Fibroblast of skin of left biceps (primary cell): ENCODE measurements around the gene UBE2D2.

ENCODE experiments used
- DNase-seq, 2 experiments: peaks; one replicate each; pipeline ENCODE4 v3.0.0-alpha.2; 2013; ENCODE audit warnings: low read depth in 2 of 2

UBE2D2 gene

GRCh38 chr5:139648205-139649081 lies 87.3 kb downstream of the UBE2D2 start, which contains the start of gene CXXC5:
Gene CXXC5 (plus strand): TSS chr5:139648349. CDS start chr5:139680524, 32,175 bp downstream.
- peak; percentile 67 to 68 for DNase-seq

DNA sequence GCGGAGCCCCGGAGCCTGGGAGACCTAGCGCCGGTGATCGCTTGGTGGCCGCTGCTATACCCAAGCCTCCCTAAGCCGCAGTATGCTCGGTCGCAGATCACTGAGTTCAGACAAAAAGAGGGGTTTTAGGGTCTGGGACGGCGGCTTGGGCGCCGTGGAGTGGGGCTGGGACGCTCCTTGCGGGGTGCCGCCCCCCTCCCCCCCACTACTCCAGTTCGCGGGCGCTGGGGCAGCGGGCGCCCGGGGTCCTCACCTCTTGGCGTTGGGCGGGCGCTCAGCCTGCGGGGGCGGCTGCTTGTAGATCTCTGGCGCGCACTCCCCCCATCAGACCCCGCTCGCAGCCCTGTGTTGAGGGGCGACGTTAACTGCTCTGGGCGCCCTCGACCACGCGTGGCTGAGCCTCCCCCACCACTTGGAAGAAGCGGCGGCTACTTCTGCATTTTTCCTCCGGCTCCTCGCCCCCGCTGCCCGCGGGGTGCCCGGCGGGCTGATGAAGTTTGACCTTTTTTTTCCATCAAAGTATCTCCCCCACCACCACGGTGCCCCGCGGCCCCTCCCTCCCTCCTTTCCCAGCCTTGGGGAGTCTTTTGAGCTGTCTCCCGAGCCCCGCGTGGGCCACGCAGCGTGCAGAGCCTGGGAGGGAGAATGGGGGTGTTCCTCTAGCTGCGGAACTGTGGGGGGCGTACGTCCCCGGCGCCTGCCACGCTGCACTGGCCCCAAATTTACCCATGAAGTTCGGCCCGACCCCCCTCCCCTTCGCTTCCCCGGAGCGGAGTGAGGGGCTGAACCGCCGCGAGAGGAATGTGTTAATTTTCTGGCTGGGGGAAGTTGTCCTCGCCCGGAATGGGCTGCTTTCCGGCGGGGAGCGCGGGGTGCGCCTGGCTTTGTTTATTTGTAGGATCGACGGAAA lies 88.2 kb downstream of the UBE2D2 start:
- no peak for DNase-seq

GRCh38 chr5:139650031-139650688 lies 89.0 kb downstream of the UBE2D2 start:
- no peak for DNase-seq

DNA sequence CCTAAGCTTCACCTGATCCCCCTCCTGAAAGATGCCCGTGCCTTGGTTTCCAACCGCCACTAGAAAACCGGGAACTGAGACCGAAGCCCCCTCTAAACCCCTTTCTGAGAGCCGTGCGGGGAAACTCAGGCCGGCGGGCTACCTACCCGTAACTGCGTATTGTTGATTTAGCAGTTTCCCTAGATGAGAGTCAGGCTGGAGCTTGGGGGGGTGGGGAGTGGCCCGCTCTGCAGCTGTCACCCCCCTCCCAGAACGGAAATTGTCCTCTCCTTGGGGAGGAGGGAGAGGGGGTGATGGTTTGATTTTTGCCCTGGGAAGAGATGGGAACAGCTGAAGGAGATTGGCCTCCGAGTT lies 89.5 kb downstream of the UBE2D2 start:
- DNase-seq = no peak

DNA sequence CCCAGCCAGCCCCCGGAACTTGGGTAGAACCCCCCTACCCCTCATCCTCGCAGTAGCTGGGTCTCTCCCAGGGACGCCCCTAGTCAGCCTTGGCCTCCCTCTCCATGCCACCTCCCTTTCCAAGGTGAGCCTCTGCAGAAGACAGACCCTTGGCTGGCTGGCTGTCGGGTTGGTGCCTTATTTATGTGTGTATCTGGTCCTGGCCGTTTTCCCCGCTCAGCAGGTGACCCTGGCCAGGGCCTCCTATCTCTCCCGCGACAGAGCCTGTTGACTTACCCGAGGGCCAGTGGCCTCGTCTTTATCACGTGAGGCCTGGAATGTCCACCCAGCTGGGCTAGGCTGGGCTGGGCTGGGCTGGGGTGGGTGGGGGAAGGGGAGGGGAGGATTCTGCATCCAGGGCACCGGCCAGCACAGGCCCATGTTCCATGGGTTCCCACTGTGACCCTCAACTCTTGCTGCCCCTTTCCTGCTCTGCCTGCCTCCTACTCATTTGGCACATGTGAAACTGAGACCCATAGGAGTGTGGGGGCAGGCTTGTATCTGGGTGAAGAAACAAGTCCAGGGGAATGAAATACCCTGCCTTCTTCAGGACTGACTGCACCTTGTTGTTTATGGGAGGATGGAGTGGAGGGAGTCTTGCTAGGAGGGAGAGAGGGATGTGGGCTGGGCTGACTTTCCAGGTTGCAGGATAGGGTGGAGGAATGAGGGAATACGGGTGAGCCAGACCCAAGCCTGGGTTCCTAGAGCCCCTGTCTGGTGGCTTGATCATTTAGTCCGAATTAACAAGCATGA lies 90.1 kb downstream of the UBE2D2 start:
- no peak for DNase-seq

GRCh38 chr5:139651853-139652787 lies 91.0 kb downstream of the UBE2D2 start:
- peak; percentile 52 to 57 for DNase-seq

- DNase-seq = no peak
These were observed 91.7 kb downstream of the UBE2D2 start for GRCh38 chr5:139652788-139653241.

DNA sequence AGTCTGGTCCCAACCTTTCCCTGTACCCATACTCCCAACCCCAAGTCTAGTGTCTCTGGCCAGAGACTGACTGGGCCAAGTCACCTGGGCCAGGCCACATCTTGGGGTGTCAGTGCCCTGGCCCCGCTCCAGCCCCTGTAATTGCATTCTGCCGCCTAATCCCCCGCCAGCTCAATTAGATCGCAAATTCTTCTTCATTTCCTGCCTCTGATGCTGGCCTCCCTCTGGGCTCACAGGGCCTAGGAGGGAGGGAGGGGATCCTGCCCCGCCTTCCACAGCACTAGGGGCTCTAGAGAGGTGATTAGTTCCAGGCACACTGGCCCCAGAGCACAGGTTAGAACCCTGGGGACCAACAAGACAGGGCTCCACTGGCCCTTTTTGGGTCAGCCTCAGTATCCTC lies 92.5 kb downstream of the UBE2D2 start:
- no peak for DNase-seq

GRCh38 chr5:139654464-139654863 lies 93.3 kb downstream of the UBE2D2 start:
- DNase-seq = no peak

GRCh38 chr5:139654871-139655491 lies 93.8 kb downstream of the UBE2D2 start:
- DNase-seq = no peak

DNA sequence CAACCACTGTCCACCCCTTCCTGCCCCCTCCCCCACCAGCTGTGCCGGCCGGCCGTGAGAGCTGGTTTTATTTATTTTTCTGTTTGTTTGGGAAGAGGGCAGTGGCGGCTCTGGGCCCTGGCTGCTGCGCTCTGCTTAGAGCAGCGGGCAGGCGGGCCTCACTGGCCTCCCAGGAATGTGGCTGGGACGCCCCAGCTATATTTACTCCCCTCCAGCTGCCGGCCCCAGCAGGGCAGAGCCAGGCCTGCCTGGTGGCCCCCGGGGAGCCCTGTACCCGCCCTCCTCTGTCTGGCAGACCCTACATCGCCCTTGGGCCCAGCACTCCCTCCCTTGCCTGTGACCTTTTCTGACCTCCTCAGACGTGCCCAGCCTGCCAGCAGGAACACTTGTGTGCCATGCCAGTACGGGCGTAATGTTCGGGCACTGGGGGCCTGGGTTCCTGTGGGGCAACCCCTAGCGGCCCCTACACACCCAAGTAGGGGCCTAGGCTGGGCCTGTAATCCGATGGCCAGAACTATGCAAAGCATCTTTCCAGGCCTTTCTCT lies 94.7 kb downstream of the UBE2D2 start:
- DNase-seq = no peak

DNA sequence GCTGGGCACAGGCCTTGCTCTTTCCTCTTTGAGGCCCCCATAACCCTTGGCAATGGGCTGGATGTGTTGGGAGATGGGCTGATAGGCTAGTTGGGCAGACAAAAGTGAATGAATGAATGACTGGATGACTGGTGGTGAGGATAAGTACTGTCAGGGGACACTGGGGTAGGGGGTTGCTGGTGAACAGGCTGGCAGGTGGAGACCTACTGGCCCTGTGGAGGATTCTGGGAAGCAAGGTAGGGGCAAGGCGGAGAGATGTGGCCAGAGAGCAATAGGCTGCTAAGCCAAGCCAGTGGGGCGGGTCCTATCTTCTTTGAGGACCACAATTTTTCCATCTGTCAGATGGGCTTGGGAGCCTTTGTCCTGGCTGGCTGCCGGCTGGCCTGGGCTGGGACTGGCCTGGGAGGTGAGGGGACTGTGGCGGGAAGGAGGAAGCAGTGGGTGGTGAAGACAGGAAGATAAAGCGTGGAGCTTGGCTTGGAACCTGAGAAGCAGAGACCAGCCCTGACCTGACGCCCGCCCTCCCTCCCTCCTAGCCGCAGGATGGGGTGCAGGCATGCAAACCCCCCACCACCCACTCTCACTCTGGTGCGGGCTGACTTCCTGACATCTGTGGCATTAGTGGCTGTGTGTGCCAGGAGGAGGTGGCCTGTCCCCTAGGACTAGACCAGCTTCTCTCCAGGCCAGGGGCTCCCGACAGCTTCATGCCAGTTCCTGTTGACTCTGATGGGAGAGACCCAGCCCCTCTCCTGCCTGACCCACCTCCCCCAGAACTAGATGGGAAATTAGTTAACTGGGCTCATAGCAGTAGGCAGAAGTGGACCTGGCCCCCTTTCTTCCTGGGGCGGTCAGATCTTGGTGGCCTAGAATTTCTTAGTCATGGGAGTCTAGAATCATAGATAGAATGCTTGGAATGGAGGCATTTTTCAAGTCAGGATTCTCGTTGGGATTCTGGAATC lies 96.5 kb downstream of the UBE2D2 start:
- DNase-seq = no peak

DNA sequence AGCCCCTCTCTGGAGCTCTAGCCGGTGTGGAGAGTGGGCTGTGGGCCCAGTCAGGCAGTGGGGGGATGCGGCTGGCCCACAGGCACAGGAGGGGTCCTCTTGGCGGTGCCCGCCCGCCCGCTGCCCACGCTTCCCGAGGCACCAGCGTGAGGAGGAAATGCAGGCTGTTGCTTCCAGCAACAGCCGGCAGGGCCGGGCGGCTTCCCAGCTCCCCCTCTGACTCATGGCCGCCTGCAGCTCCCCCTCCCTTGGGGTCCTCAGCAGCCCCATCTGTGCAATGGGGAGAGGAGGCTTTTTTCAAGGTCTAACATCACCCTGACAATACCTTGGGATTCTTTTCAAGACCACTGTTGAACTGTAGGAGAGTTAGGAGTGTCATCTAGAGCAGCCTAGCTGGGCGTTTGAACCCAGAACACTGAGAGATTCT lies 97.4 kb downstream of the UBE2D2 start:
- DNase-seq = no peak

- DNase-seq = no peak
These were observed 98.0 kb downstream of the UBE2D2 start for GRCh38 chr5:139658928-139659667.

GRCh38 chr5:139659695-139660101 lies 98.6 kb downstream of the UBE2D2 start:
- no peak for DNase-seq

DNA sequence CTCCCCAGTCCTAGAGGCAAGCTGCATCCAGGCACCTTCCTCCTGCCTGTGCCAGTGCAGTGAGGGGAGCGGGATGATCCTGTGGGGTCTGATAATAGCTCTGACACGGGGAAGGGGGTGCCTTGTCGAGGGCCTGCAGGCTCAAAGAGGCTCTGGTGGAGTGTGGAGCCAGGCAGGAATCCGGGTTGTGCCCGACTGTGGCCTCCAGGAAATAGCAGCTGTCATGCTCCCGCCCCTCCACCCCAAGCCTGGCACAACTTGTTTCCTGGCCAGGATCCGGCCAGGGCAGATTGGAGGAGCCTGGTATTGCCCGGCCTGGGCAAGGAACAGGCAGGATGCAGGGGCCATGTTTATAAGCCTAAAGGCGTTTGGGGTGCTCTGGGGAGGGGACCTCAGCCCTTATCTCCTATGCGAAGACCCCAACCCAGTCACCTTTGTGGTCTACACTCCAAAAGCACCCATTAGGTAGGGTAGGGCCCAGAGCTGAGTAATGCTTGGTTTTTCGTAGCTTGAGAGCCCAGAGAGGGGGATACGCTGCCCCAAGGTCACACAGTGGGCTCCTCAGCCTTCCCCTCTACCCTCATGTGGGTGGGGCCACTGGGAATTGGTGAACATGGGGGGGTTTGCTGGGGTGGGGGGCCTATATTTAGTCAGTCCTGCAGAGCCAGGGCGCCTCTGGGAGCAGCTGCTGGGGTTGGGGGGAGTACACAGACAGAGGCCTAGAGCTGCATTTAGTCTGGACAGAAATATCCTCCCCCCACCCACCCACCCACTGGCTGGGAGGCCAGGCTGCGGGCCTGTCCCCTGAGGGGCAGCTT lies 99.2 kb downstream of the UBE2D2 start:
- no peak for DNase-seq
